IMR-90 (cell line): ENCODE measurements around the gene TSPEAR. TPM values are rescaled to one million over a fixed set of nuclear protein-coding genes. Genes with fewer than 3 reads are reported as not detected.

Experiments used
- ATAC-seq: fragments of 200-7000 bp; cut with Tn5 transposase; 2 replicates; pipeline ENCODE4 v1.9.1; 2020; ENCODE audit warnings: low read depth, mild to moderate bottlenecking, moderate library complexity
- BruUV-seq: library from RNA; stranded (reverse); fragments of 400-500 nt; replicated peaks from 2 replicates; lab custom pipeline; 2021; lab: Mats Ljungman, UMichigan
- CTCF ChIA-PET: fragments of 300-600 bp; formaldehyde crosslinking; extraction: SDS; loops from one replicate; lab custom pipeline; 2021; ENCODE audit warnings: antibody characterized with exemption; lab: Yijun Ruan, JAX
- POLR2A ChIA-PET: fragments of 300-600 bp; sonication (Branson Sonifier 250); formaldehyde crosslinking; loops from one replicate; lab custom pipeline; 2022; ENCODE audit warnings: antibody characterized with exemption; ENCODE audit not compliant: unreplicated experiment; lab: Charles Lee
- DNase-seq: peaks from one replicate; pipeline ENCODE4 v3.0.0; 2013
- H2AFZ ChIP-seq: replicated peaks from 2 replicates; pipeline ENCODE3; 2013; ENCODE audit warnings: low read length, mild to moderate bottlenecking; ENCODE audit not compliant: poor library complexity
- H2AK5ac ChIP-seq: 2 replicates; pipeline ENCODE4 v1.6.1; 2013; ENCODE audit warnings: low read depth, low read length, inconsistent platforms
- H2AK9ac ChIP-seq: replicated peaks from 2 replicates; pipeline ENCODE3; 2013; ENCODE audit warnings: mild to moderate bottlenecking, low read depth, low read length, moderate library complexity; ENCODE audit not compliant: poor library complexity
- H2BK120ac ChIP-seq: 2 replicates; pipeline ENCODE4 v1.6.1; 2013; ENCODE audit warnings: low read depth, low read length, inconsistent platforms
- H2BK15ac ChIP-seq: 3 replicates; pipeline ENCODE4 v1.6.1; 2013; ENCODE audit warnings: low read depth, low read length, inconsistent platforms
- H2BK20ac ChIP-seq: 2 replicates; pipeline ENCODE4 v1.6.1; 2013; ENCODE audit warnings: low read depth, mild to moderate bottlenecking, inconsistent platforms, low read length, moderate library complexity
- H2BK5ac ChIP-seq: 2 replicates; pipeline ENCODE4 v1.6.1; 2013; ENCODE audit warnings: mild to moderate bottlenecking, low read depth, low read length, inconsistent platforms; ENCODE audit not compliant: poor library complexity, severe bottlenecking
- H3K14ac ChIP-seq: replicated peaks from 2 replicates; pipeline ENCODE4 v1.6.1; 2013; ENCODE audit warnings: low read depth, low read length, inconsistent platforms
- H3K18ac ChIP-seq: 2 replicates; pipeline ENCODE4 v1.6.1; 2013; ENCODE audit warnings: low read depth, low read length, control low read depth
- H3K23ac ChIP-seq: 2 replicates; pipeline ENCODE4 v1.6.1; 2013; ENCODE audit warnings: low read depth, low read length, inconsistent platforms
- H3K27ac ChIP-seq: 2 replicates; pipeline ENCODE4 v1.5.1; 2013; ENCODE audit warnings: mild to moderate bottlenecking, control low read depth, low read length; ENCODE audit not compliant: insufficient read depth
- H3K27me3 ChIP-seq: 2 replicates; pipeline ENCODE4 v1.6.1; 2013; ENCODE audit warnings: low read length; ENCODE audit not compliant: control insufficient read depth, insufficient read depth
- H3K36me3 ChIP-seq: 2 replicates; pipeline ENCODE4 v1.6.1; 2013; ENCODE audit warnings: low read length, mixed read lengths; ENCODE audit not compliant: control insufficient read depth, insufficient read depth
- H3K4ac ChIP-seq: 2 replicates; pipeline ENCODE4 v1.6.1; 2013; ENCODE audit warnings: low read depth, low read length, inconsistent platforms
- H3K4me1 ChIP-seq: 2 replicates; pipeline ENCODE4 v1.6.1; 2013; ENCODE audit warnings: low read length, mixed read lengths; ENCODE audit not compliant: control insufficient read depth, insufficient read depth
- H3K4me2 ChIP-seq: 2 replicates; pipeline ENCODE4 v1.6.1; 2013; ENCODE audit warnings: low read depth, mild to moderate bottlenecking, control low read depth, low read length, moderate library complexity
- H3K4me3 ChIP-seq: 2 replicates; pipeline ENCODE4 v1.5.1; 2013; ENCODE audit warnings: low read depth, mild to moderate bottlenecking, control low read depth, low read length, moderate library complexity; ENCODE audit not compliant: insufficient read depth
- H3K56ac ChIP-seq: 2 replicates; pipeline ENCODE4 v1.6.1; 2013; ENCODE audit warnings: low read length, inconsistent platforms; ENCODE audit not compliant: insufficient read depth; ENCODE audit errors: extremely low read depth
- H3K79me1 ChIP-seq, 2 experiments: 2 replicates each; pipeline ENCODE4 v1.6.1; 2013; ENCODE audit warnings: low read length in 2 of 2, inconsistent platforms in 1 of 2, low read depth in 1 of 2
- H3K9ac ChIP-seq: 2 replicates; pipeline ENCODE4 v1.6.1; 2013; ENCODE audit warnings: low read depth, low read length, control low read depth
- H3K9me1 ChIP-seq: 2 replicates; pipeline ENCODE4 v1.6.1; 2013; ENCODE audit warnings: low read length, inconsistent platforms; ENCODE audit not compliant: insufficient read depth
- H3K9me3 ChIP-seq: 2 replicates; pipeline ENCODE4 v1.6.1; 2013; ENCODE audit warnings: low read length; ENCODE audit not compliant: control insufficient read depth, insufficient read depth
- H4K20me1 ChIP-seq: 2 replicates; pipeline ENCODE4 v1.6.1; 2013; ENCODE audit warnings: low read length, inconsistent platforms; ENCODE audit not compliant: insufficient read depth
- H4K5ac ChIP-seq: 2 replicates; pipeline ENCODE4 v1.6.1; 2013; ENCODE audit warnings: mild to moderate bottlenecking, low read depth, low read length, control low read depth
- H4K8ac ChIP-seq, 2 experiments: 2 replicates each; pipeline ENCODE4 v1.6.1; 2013; ENCODE audit warnings: low read depth in 2 of 2, low read length in 2 of 2, control low read depth in 1 of 2, inconsistent platforms in 1 of 2
- H4K91ac ChIP-seq: 2 replicates; pipeline ENCODE4 v1.6.1; 2013; ENCODE audit warnings: low read depth, low read length, inconsistent platforms; ENCODE audit not compliant: insufficient read depth
- CTCF ChIP-seq: conservative IDR thresholded peaks from 2 replicates; pipeline ENCODE4 v1.5.1; 2012; ENCODE audit warnings: mild to moderate bottlenecking, low read depth, low read length, improper control_type of control experiment
- WGBS, 2 experiments: methylation state at CpG; one replicate each; pipeline versions ENCODE4 v1.1.5 to v1.1.7; 2013; ENCODE audit warnings: missing lambda C conversion rate in 2 of 2; ENCODE audit not compliant: insufficient read length in 1 of 2; ENCODE audit errors: extremely low coverage in 2 of 2; 5-methylcytosine and 5-hydroxymethylcytosine counted together
- dilution Hi-C: fragments of 300-500 bp; cut with HindIII; formaldehyde crosslinking; loops from one replicate; pipeline ENCODE4 v1.14.3; 2018; ENCODE audit warnings: low sequenced_read_pairs; ENCODE audit not compliant: unreplicated experiment
- in situ Hi-C: fragments of 300-500 bp; cut with MboI; formaldehyde crosslinking; loops from 3 replicates; pipeline ENCODE4 v1.14.3; 2019; ENCODE audit warnings: low sequenced_read_pairs, inconsistent platforms, mixed read lengths
- intact Hi-C: fragments of 100-400 bp; cut with micrococcal nuclease; formaldehyde crosslinking; loops from 2 replicates; pipeline ENCODE4 v1.10.0; 2022
- polyA plus RNA-seq, 3 experiments: library from polyadenylated mRNA; depleted of rRNA; stranded (reverse); fragments of >200 nt; gene quantifications; 2 replicates each; pipeline ENCODE4 v1.2.3, GENCODE V29; 2012; ENCODE audit warnings: low replicate concordance in 1 of 3
- total RNA-seq: library from RNA; depleted of rRNA; stranded (reverse); fragments of >200 nt; gene quantifications from 2 replicates; pipeline ENCODE4 v1.2.3, GENCODE V29; 2012

The TSPEAR gene
- total and polyA plus RNA-seq, 2 of the 4 experiments (the other 2 are of a cell fraction): not detected

DNA sequence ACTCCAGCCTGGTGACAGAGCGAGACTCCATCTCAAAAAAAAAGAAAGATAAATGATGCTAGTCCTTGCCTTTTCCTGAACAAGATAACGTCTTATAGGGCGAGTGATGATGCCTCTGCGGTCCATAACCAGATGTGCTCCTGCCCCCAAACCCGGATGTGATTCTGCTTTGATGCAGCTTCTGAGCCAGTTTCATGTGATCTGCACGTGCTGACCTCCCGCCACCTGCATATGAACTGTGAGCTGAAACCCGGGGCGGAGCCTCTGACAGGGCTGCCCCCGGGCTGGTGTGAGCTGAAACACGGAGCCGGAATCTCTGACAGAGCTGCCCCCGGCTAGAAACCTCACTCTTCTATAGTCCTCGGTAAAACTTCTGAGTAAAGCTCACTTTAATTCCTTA is 58.2 kb downstream of the TSPEAR start:
- no peaks in the 10 kb centered on the region for H4K20me1 ChIP-seq
- no peak overlapping the region for H3K23ac ChIP-seq
- no peaks in the 10 kb centered on the region; the same call in 1 of the 2 replicates for H3K27me3 ChIP-seq
- no peak overlapping the region for H2AK5ac ChIP-seq
- H3K9me3 ChIP-seq: peaks cover 5% of the 10 kb centered on the region
- no peak overlapping the region for H2BK20ac ChIP-seq
- H2AK9ac ChIP-seq: no peak overlapping the region
- no peak overlapping the region for H4K91ac ChIP-seq
- H3K27ac ChIP-seq: no peak overlapping the region
- dilution Hi-C loops: no loop called here
- no peaks in the 10 kb centered on the region for H3K9me1 ChIP-seq
- H2BK120ac ChIP-seq: no peak overlapping the region
- in situ Hi-C loops: no loop called here
- no peak overlapping the region for H3K4ac ChIP-seq
- no peak overlapping the region for H4K5ac ChIP-seq
- TF ChIP-seq CTCF: no peak
- H3K79me1 ChIP-seq: no peaks in the 10 kb centered on the region
- no peaks in the 10 kb centered on the region for H3K36me3 ChIP-seq
- no peak overlapping the region for H3K9ac ChIP-seq
- H3K56ac ChIP-seq: no peak overlapping the region
- H2AFZ ChIP-seq: no peak overlapping the region
- H2BK5ac ChIP-seq: no peak overlapping the region
- H3K4me2 ChIP-seq: no peak overlapping the region
- ChIA-PET CTCF (no interaction called here), POLR2A (no interaction called here)
- WGBS, 2 experiments: 15% methylated on average over 4 of the region's 14 CpGs; no CpG with 5 or more reads in 1 of the 2 experiments
- no TSS peak for BruUV-seq
- no peak overlapping the region for H3K14ac ChIP-seq
- H3K4me3 ChIP-seq: no peak overlapping the region
- no peak overlapping the region for H3K18ac ChIP-seq
- H2BK15ac ChIP-seq: no peak overlapping the region
- H3K4me1 ChIP-seq: no peaks in the 10 kb centered on the region
- no peak for ATAC-seq
- no peak for DNase-seq
- intact Hi-C loops: loop anchor here (10.0 kb wide), 1 partner anchor 62 kb away; the partner anchor contains the start of gene TSPEAR
- H4K8ac ChIP-seq: no peak overlapping the region
